ENCODE results near the gene SULT1C2. TPM values are rescaled to one million over a fixed set of nuclear protein-coding genes. Genes with fewer than 3 reads are reported as not detected.
A peak's percentile ranks its signal among the peaks of the same experiment; 100 is the strongest.

The SULT1C2 gene
- total and polyA plus RNA-seq, 2 experiments from 2014 or later: 15.3 to 25.1 TPM

GRCh38 chr2:108257757-108258331 lies 30.9 kb upstream of the SULT1C2 start:
- no peaks in the 10 kb centered on the region for H3K36me3 ChIP-seq (replicated peaks; ENCODE audit: insufficient read depth, low read depth)
- TF ChIP-seq EZH2 (IDR thresholded peaks at IDR 0.05; ENCODE audit: borderline replicate concordance) (no peak), CTCF (IDR thresholded peaks at IDR 0.05; ENCODE audit: poor library complexity) (no peak), EZH2phosphoT487 (IDR thresholded peaks at IDR 0.05; ENCODE audit: low read depth, severe bottlenecking, unreplicated experiment) (no peak)
- no peaks in the 10 kb centered on the region for H3K9me3 ChIP-seq (ENCODE audit: low read depth)
- 78% methylated on average over 3 of the region's 3 CpGs for WGBS (ENCODE audit: low lambda C conversion rate, missing lambda C conversion rate)
- H3K9me2 ChIP-seq (replicated peaks; ENCODE audit: insufficient read depth): no peaks in the 10 kb centered on the region
- DNase-seq (ENCODE audit: low spot score): no peak
- H3K4me1 ChIP-seq (ENCODE audit: insufficient read depth): no peaks in the 10 kb centered on the region
- H4K20me1 ChIP-seq (ENCODE audit: insufficient read depth, poor library complexity, severe bottlenecking): no peaks in the 10 kb centered on the region
- no peak overlapping the region for H3K4me2 ChIP-seq
- H3K27ac ChIP-seq: peak overlapping the region; percentile 21
- H3K79me2 ChIP-seq: peaks cover 15% of the 10 kb centered on the region
- H3K4me3 ChIP-seq: no peak overlapping the region
- no peaks in the 10 kb centered on the region for H3K27me3 ChIP-seq
- H2AFZ ChIP-seq: no peak overlapping the region

GRCh38 chr2:108260773-108261172 lies 27.9 kb upstream of the SULT1C2 start:
- no peak overlapping the region for H2AFZ ChIP-seq
- WGBS (ENCODE audit: low lambda C conversion rate, missing lambda C conversion rate): 85% methylated on average over 1 of the region's 1 CpG

GRCh38 chr2:108262036-108262435 lies 26.7 kb upstream of the SULT1C2 start:
- Histone ChIP-seq H2AFZ (no peak overlapping the region), H3K4me3 (no peak overlapping the region), H3K4me1 (ENCODE audit: insufficient read depth) (peaks cover 7% of the 10 kb centered on the region), H3K4me2 (no peak overlapping the region), H3K27ac (no peak overlapping the region), H3K79me2 (peaks cover 26% of the 10 kb centered on the region), H3K36me3 (replicated peaks; ENCODE audit: insufficient read depth, low read depth) (no peaks in the 10 kb centered on the region), H3K9me2 (replicated peaks; ENCODE audit: insufficient read depth) (no peaks in the 10 kb centered on the region), H3K27me3 (no peaks in the 10 kb centered on the region), H4K20me1 (ENCODE audit: insufficient read depth, poor library complexity, severe bottlenecking) (no peaks in the 10 kb centered on the region), H3K9me3 (ENCODE audit: low read depth) (no peaks in the 10 kb centered on the region)
- TF ChIP-seq EZH2phosphoT487 (IDR thresholded peaks at IDR 0.05; ENCODE audit: low read depth, severe bottlenecking, unreplicated experiment) (no peak), EZH2 (IDR thresholded peaks at IDR 0.05; ENCODE audit: borderline replicate concordance) (no peak), CTCF (IDR thresholded peaks at IDR 0.05; ENCODE audit: poor library complexity) (no peak)
- no peak for DNase-seq (ENCODE audit: low spot score)
- 48% methylated on average over 1 of the region's 1 CpG for WGBS (ENCODE audit: low lambda C conversion rate, missing lambda C conversion rate)

More at GRCh38 chr2:108260773-108261172, 27.9 kb upstream of the SULT1C2 start:
- no peak for DNase-seq (ENCODE audit: low spot score)
- Histone ChIP-seq H3K4me3 (no peak overlapping the region), H3K9me2 (replicated peaks; ENCODE audit: insufficient read depth) (no peaks in the 10 kb centered on the region), H3K4me1 (ENCODE audit: insufficient read depth) (no peaks in the 10 kb centered on the region), H3K4me2 (no peak overlapping the region), H3K27me3 (no peaks in the 10 kb centered on the region), H3K79me2 (peaks cover 26% of the 10 kb centered on the region), H3K9me3 (ENCODE audit: low read depth) (no peaks in the 10 kb centered on the region), H4K20me1 (ENCODE audit: insufficient read depth, poor library complexity, severe bottlenecking) (no peaks in the 10 kb centered on the region), H3K36me3 (replicated peaks; ENCODE audit: insufficient read depth, low read depth) (no peaks in the 10 kb centered on the region), H3K27ac (no peak overlapping the region)
- TF ChIP-seq EZH2 (IDR thresholded peaks at IDR 0.05; ENCODE audit: borderline replicate concordance) (no peak), EZH2phosphoT487 (IDR thresholded peaks at IDR 0.05; ENCODE audit: low read depth, severe bottlenecking, unreplicated experiment) (no peak), CTCF (IDR thresholded peaks at IDR 0.05; ENCODE audit: poor library complexity) (no peak)

Measured in hepatocyte (in vitro differentiated cells).